Measurements from ENCODE around the gene MIPOL1. TPM values are rescaled to one million over a fixed set of nuclear protein-coding genes. Genes with fewer than 3 reads are reported as not detected.

The MIPOL1 gene
- total and polyA plus RNA-seq, 2 of the 13 experiments (the other 11 are each of a cell fraction or from before 2014, with no cell fraction given), result 8.6 to 34.2 TPM

- TF ChIP-seq, protein P1, sequence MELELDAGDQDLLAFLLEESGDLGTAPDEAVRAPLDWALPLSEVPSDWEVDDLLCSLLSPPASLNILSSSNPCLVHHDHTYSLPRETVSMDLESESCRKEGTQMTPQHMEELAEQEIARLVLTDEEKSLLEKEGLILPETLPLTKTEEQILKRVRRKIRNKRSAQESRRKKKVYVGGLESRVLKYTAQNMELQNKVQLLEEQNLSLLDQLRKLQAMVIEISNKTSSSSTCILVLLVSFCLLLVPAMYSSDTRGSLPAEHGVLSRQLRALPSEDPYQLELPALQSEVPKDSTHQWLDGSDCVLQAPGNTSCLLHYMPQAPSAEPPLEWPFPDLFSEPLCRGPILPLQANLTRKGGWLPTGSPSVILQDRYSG (CRISPR knock-in tag; IDR thresholded peaks at IDR 0.05), result no peak
- TF ChIP-seq ZBTB1 (CRISPR knock-in tag; IDR thresholded peaks at IDR 0.05; ENCODE audit: borderline replicate concordance), result no peak
- no peak for TF ChIP-seq TBP (CRISPR knock-in tag; IDR thresholded peaks at IDR 0.05)
- TF ChIP-seq ZNF674 (CRISPR knock-in tag; IDR thresholded peaks at IDR 0.05; ENCODE audit: low read depth), result no peak
- TF ChIP-seq ARNT2 (CRISPR knock-in tag; IDR thresholded peaks at IDR 0.05; ENCODE audit: low read depth), result peak; percentile 65
- TF ChIP-seq CENPT (CRISPR knock-in tag; IDR thresholded peaks at IDR 0.05; ENCODE audit: low read depth), result no peak
- no peak; the same call in 1 of the 2 replicates for TF ChIP-seq ZFP36L1 (CRISPR knock-in tag; IDR thresholded peaks at IDR 0.05)
- peak; percentile 93 for TF ChIP-seq ZMYM4 (CRISPR knock-in tag; IDR thresholded peaks at IDR 0.05)
- 0 out of 2 replicates have a peak, but pooled peaks have one; percentile 30 for TF ChIP-seq TIGD3 (CRISPR knock-in tag; IDR thresholded peaks at IDR 0.05; ENCODE audit: borderline replicate concordance)
- TF ChIP-seq ZNF276 (CRISPR knock-in tag; IDR thresholded peaks at IDR 0.05; ENCODE audit: low read depth), result no peak
- TF ChIP-seq CEBPZ (IDR thresholded peaks at IDR 0.05; ENCODE audit: low read length), result no peak
- TF ChIP-seq E2F5 (CRISPR knock-in tag; conservative IDR thresholded peaks at IDR 0.05), result no peak
- no peak for TF ChIP-seq ZNF383 (CRISPR knock-in tag; IDR thresholded peaks at IDR 0.05; ENCODE audit: borderline replicate concordance)
- TF ChIP-seq ZBTB42 (CRISPR knock-in tag; IDR thresholded peaks at IDR 0.05), result no peak
- no peak for TF ChIP-seq DR1 (CRISPR knock-in tag; IDR thresholded peaks at IDR 0.05)
- TF ChIP-seq CREB1 (IDR thresholded peaks at IDR 0.05), result no peak
- peak; percentile 28; the same call in 1 of the 2 replicates for TF ChIP-seq CREB1 (CRISPR knock-in tag; IDR thresholded peaks at IDR 0.05)
- TF ChIP-seq TFAP4 (IDR thresholded peaks at IDR 0.05; ENCODE audit: borderline replicate concordance, low read depth), result no peak
- TF ChIP-seq RARG (CRISPR knock-in tag; IDR thresholded peaks at IDR 0.05; ENCODE audit: low read depth), result no peak
- TF ChIP-seq ZNF788 (CRISPR knock-in tag; IDR thresholded peaks at IDR 0.05; ENCODE audit: borderline replicate concordance), result no peak
- TF ChIP-seq ISX (CRISPR knock-in tag; conservative IDR thresholded peaks at IDR 0.05), result no peak
- no peak for TF ChIP-seq ZSCAN29 (CRISPR knock-in tag; conservative IDR thresholded peaks at IDR 0.05)
Measured at GRCh38 chr14:37413504-37414003, 215.8 kb downstream of the MIPOL1 start (continued).
